Brain microvascular endothelial cell (primary cell): Measurements from ENCODE around the gene MARK4.

Source experiments
- DNase-seq: peaks from one replicate; pipeline ENCODE4 v3.0.0-alpha.2; 2020
- H3K27ac ChIP-seq: fragments of 250-450 bp; sonication (Bioruptor Pico); 2 replicates; pipeline ENCODE4 v1.5.1; 2020; ENCODE audit warnings: mild to moderate bottlenecking, moderate library complexity
- H3K27me3 ChIP-seq: fragments of 250-450 bp; sonication (Bioruptor Pico); replicated peaks from 2 replicates; pipeline ENCODE4 v1.5.1; 2020; ENCODE audit warnings: mild to moderate bottlenecking
- H3K36me3 ChIP-seq: fragments of 250-450 bp; sonication (Bioruptor Pico); replicated peaks from 2 replicates; pipeline ENCODE4 v1.5.1; 2020; ENCODE audit warnings: mild to moderate bottlenecking
- H3K4me3 ChIP-seq: 2 replicates; pipeline ENCODE4 v1.5.1; 2011; ENCODE audit warnings: low read depth, mild to moderate bottlenecking, control low read depth, low read length, moderate library complexity
- in situ Hi-C: cut with HindIII; loops from 2 replicates; pipeline ENCODE4 v1.10.0; 2017; ENCODE audit warnings: low sequenced_read_pairs, low pct_ligation_motif_present
- TF ChIP-seq, protein P1 (sequence below): IDR thresholded peaks from 2 replicates; pipeline ENCODE4 v1.5.1; 2011; ENCODE audit warnings: low read depth, mild to moderate bottlenecking, moderate library complexity, low read length, control low read depth, inconsistent platforms; ENCODE audit errors: missing control alignments

The MARK4 gene

DNA sequence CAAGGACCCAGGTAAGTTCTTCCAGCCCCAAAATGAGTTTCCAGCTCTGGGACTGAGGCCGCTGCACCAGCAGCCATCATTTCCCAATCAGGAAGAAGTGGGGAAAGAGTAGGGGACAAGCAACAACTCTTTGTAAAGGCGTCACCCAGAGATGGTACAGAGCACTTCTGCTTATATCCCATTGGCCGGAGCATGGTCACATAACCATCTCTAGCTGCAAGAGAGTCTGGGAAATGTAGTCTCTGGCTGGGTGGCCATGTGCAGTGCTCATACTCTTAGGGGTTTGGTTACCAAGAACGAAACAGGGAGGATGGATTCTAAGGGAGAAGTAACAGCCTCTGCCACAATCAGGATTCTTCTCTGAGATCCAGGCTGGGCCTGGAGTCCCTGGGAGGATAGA is 45.3 kb downstream of the MARK4 start:
- Histone ChIP-seq H3K27me3 (no peaks in the 10 kb centered on the region), H3K4me3 (no peak overlapping the region), H3K36me3 (peaks cover 5% of the 10 kb centered on the region), H3K27ac (no peak overlapping the region)
- TF ChIP-seq, protein P1, sequence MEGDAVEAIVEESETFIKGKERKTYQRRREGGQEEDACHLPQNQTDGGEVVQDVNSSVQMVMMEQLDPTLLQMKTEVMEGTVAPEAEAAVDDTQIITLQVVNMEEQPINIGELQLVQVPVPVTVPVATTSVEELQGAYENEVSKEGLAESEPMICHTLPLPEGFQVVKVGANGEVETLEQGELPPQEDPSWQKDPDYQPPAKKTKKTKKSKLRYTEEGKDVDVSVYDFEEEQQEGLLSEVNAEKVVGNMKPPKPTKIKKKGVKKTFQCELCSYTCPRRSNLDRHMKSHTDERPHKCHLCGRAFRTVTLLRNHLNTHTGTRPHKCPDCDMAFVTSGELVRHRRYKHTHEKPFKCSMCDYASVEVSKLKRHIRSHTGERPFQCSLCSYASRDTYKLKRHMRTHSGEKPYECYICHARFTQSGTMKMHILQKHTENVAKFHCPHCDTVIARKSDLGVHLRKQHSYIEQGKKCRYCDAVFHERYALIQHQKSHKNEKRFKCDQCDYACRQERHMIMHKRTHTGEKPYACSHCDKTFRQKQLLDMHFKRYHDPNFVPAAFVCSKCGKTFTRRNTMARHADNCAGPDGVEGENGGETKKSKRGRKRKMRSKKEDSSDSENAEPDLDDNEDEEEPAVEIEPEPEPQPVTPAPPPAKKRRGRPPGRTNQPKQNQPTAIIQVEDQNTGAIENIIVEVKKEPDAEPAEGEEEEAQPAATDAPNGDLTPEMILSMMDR, result no peak
- no peak for DNase-seq
- in situ Hi-C loops, result no loop called here

DNA sequence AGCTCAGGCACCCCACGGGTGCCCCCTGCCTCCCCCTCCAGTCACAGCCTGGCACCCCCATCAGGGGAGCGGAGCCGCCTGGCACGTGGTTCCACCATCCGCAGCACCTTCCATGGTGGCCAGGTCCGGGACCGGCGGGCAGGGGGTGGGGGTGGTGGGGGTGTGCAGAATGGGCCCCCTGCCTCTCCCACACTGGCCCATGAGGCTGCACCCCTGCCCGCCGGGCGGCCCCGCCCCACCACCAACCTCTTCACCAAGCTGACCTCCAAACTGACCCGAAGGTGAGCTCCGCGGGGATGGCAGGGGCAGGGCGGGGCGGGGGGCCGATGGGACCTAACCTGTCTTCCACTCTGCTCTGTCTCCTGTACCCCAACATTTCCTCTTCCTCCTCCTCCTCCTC is 46.6 kb downstream of the MARK4 start:
- Histone ChIP-seq H3K36me3 (peaks cover 5% of the 10 kb centered on the region), H3K27ac (no peak overlapping the region), H3K4me3 (no peak overlapping the region), H3K27me3 (no peaks in the 10 kb centered on the region)
- TF ChIP-seq, protein P1, result no peak
- no peak for DNase-seq
- in situ Hi-C loops, result no loop called here

GRCh38 chr19:45298264-45298663 is 47.2 kb downstream of the MARK4 start:
- DNase-seq, result no peak
- in situ Hi-C loops, result no loop called here
- peaks cover 5% of the 10 kb centered on the region for H3K36me3 ChIP-seq

DNA sequence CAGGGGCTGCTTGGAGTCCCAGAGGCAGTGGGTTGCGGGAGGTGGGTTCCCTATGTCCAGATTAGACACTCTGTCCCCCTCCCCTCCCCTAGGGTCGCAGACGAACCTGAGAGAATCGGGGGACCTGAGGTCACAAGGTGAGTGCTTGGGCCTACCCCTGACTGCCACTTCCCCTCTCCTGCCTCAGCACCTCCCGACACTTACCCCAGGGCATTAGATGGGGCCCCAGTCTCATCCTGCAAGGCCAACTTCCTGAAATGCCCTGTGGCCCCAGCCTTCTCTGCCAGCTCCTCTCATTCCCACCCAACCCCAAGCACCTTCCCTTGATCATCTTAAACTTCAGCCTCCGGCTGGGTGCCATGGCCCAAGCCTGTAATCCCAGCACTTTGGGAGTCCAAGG is 48.6 kb downstream of the MARK4 start:
- Histone ChIP-seq H3K27ac (no peak overlapping the region), H3K27me3 (no peaks in the 10 kb centered on the region), H3K4me3 (no peak overlapping the region), H3K36me3 (peaks cover 5% of the 10 kb centered on the region)
- in situ Hi-C loops, result no loop called here
- no peak for DNase-seq
- TF ChIP-seq, protein P1, result no peak

More at GRCh38 chr19:45298264-45298663, 47.2 kb downstream of the MARK4 start:
- H3K27ac ChIP-seq, result no peak overlapping the region
- no peak overlapping the region for H3K4me3 ChIP-seq
- TF ChIP-seq, protein P1, result no peak
- no peaks in the 10 kb centered on the region for H3K27me3 ChIP-seq

DNA sequence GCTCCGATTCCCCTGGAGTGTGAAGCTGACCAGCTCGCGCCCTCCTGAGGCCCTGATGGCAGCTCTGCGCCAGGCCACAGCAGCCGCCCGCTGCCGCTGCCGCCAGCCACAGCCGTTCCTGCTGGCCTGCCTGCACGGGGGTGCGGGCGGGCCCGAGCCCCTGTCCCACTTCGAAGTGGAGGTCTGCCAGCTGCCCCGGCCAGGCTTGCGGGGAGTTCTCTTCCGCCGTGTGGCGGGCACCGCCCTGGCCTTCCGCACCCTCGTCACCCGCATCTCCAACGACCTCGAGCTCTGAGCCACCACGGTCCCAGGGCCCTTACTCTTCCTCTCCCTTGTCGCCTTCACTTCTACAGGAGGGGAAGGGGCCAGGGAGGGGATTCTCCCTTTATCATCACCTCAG is 51.3 kb downstream of the MARK4 start:
- Histone ChIP-seq H3K4me3 (no peak overlapping the region), H3K27ac (no peak overlapping the region), H3K36me3 (peaks cover 5% of the 10 kb centered on the region)

More for the DNA sequence above, 51.3 kb downstream of the MARK4 start:
- TF ChIP-seq, protein P1, result no peak
- no peak for DNase-seq
- H3K27me3 ChIP-seq, result no peaks in the 10 kb centered on the region
- in situ Hi-C loops, result no loop called here
